ENCODE measurements around the gene VGF.

Gene VGF

DNA sequence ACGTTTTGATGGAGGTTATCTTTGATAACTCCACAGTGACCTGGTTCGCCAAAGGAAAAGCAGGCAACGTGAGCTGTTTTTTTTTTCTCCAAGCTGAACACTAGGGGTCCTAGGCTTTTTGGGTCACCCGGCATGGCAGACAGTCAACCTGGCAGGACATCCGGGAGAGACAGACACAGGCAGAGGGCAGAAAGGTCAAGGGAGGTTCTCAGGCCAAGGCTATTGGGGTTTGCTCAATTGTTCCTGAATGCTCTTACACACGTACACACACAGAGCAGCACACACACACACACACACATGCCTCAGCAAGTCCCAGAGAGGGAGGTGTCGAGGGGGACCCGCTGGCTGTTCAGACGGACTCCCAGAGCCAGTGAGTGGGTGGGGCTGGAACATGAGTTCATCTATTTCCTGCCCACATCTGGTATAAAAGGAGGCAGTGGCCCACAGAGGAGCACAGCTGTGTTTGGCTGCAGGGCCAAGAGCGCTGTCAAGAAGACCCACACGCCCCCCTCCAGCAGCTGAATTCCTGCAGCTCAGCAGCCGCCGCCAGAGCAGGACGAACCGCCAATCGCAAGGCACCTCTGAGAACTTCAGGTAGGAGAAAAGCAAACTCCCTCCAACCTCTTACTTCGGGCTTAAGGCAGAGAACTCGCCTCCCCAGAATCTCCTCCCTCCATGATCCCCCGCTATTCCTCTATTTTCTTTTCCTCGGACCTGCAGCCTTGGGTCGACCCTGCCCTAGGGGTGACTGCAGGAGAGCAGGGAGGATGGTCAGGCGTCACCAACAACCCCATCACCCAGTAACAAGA lies 38.5 kb downstream of the VGF start, which contains the start of gene SERPINE1:
Gene SERPINE1, plus strand, starts transcription at position 454 of the 809 bp plus-strand sequence. CDS start 1,290 bp downstream, outside the sequence.
- Histone ChIP-seq H2AFZ (ENCODE audit: low read depth, low read length) (no peak within 1 kb of the TSS), H3K4me2 (ENCODE audit: low read length) (no peak within 1 kb of the TSS)

GRCh38 chr7:101125989-101126650 lies 39.2 kb downstream of the VGF start:
- Histone ChIP-seq H3K27ac (ENCODE audit: low read length) (no peak overlapping the region), H3K4me1 (ENCODE audit: low read length) (peaks cover 7% of the 10 kb centered on the region; the same call in 1 of the 2 replicates), H2AFZ (ENCODE audit: low read depth, low read length) (no peak overlapping the region), H4K20me1 (ENCODE audit: insufficient read depth, low read length) (no peaks in the 10 kb centered on the region), H3K9me3 (ENCODE audit: insufficient read depth, low read length) (no peaks in the 10 kb centered on the region), H3K4me2 (ENCODE audit: low read length) (no peak overlapping the region), H3K27me3 (ENCODE audit: low read depth, low read length) (peaks cover 8% of the 10 kb centered on the region; the same call in 1 of the 2 replicates), H3K9ac (ENCODE audit: low read length) (no peak overlapping the region), H3K36me3 (replicated peaks; ENCODE audit: low read depth, low read length) (no peaks in the 10 kb centered on the region), H3K79me2 (ENCODE audit: low read length) (no peaks in the 10 kb centered on the region), H3K4me3 (ENCODE audit: low read length) (no peak overlapping the region)
- TF ChIP-seq, protein P1, sequence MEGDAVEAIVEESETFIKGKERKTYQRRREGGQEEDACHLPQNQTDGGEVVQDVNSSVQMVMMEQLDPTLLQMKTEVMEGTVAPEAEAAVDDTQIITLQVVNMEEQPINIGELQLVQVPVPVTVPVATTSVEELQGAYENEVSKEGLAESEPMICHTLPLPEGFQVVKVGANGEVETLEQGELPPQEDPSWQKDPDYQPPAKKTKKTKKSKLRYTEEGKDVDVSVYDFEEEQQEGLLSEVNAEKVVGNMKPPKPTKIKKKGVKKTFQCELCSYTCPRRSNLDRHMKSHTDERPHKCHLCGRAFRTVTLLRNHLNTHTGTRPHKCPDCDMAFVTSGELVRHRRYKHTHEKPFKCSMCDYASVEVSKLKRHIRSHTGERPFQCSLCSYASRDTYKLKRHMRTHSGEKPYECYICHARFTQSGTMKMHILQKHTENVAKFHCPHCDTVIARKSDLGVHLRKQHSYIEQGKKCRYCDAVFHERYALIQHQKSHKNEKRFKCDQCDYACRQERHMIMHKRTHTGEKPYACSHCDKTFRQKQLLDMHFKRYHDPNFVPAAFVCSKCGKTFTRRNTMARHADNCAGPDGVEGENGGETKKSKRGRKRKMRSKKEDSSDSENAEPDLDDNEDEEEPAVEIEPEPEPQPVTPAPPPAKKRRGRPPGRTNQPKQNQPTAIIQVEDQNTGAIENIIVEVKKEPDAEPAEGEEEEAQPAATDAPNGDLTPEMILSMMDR (IDR thresholded peaks at IDR 0.05; ENCODE audit: low read depth, low read length): no peak
- no peak for TF ChIP-seq EZH2phosphoT487 (IDR thresholded peaks at IDR 0.05; ENCODE audit: low read depth)

More for the DNA sequence above, 38.5 kb downstream of the VGF start, which contains the start of gene SERPINE1:
- Histone ChIP-seq H3K4me1 (ENCODE audit: low read length) (peaks cover 7% of the 10 kb centered on the region; the same call in 1 of the 2 replicates), H4K20me1 (ENCODE audit: insufficient read depth, low read length) (no peaks in the 10 kb centered on the region), H3K36me3 (replicated peaks; ENCODE audit: low read depth, low read length) (no peaks in the 10 kb centered on the region), H3K9ac (ENCODE audit: low read length) (no peak within 1 kb of the TSS), H3K27ac (ENCODE audit: low read length) (no peak within 1 kb of the TSS), H3K9me3 (ENCODE audit: insufficient read depth, low read length) (no peaks in the 10 kb centered on the region), H3K79me2 (ENCODE audit: low read length) (no peaks in the 10 kb centered on the region), H3K27me3 (ENCODE audit: low read depth, low read length) (peaks cover 8% of the 10 kb centered on the region; the same call in 1 of the 2 replicates), H3K4me3 (ENCODE audit: low read length) (no peak within 1 kb of the TSS)
- no peak for TF ChIP-seq EZH2phosphoT487 (IDR thresholded peaks at IDR 0.05; ENCODE audit: low read depth)
- TF ChIP-seq, protein P1 (IDR thresholded peaks at IDR 0.05; ENCODE audit: low read depth, low read length): no peak

DNA sequence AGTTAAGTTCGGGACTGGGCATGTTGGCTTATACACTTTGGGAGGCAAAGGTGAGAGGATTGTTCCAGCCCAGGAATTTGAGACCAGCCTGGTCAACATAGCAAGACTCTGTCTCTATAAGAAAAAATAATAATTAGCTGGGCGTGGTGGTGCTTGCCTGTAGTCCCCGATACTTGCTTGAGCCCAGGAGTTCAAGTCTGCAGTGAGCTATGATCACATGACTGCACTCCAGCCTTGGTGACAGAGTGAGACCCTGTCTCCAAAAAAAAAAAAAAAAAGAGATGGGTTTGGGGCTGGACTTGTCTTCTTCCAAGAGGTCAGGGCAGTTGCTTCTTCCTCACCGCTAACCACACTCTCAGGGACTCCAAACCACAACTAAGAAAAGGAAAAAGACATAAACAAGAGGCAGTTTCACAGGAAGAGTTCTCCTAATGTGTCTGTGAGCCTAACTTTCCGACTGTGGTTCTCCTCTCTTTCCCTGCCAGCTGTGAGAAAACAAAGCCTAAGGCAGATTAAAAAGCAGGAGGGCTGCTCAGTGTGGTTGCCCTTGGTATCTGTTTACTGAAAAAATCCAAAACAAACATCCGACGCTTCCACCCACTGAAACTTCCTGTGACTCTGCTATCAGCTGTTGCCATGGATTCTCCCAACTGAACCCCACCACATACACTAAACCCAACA lies 40.9 kb downstream of the VGF start:
- Histone ChIP-seq H4K20me1 (ENCODE audit: insufficient read depth, low read length) (no peaks in the 10 kb centered on the region), H3K4me2 (ENCODE audit: low read length) (no peak overlapping the region), H3K4me3 (ENCODE audit: low read length) (no peak overlapping the region), H3K36me3 (replicated peaks; ENCODE audit: low read depth, low read length) (no peaks in the 10 kb centered on the region), H3K79me2 (ENCODE audit: low read length) (no peaks in the 10 kb centered on the region), H3K4me1 (ENCODE audit: low read length) (peaks cover 7% of the 10 kb centered on the region; the same call in 1 of the 2 replicates), H3K27me3 (ENCODE audit: low read depth, low read length) (peaks cover 8% of the 10 kb centered on the region; the same call in 1 of the 2 replicates), H3K9me3 (ENCODE audit: insufficient read depth, low read length) (no peaks in the 10 kb centered on the region), H2AFZ (ENCODE audit: low read depth, low read length) (no peak overlapping the region), H3K9ac (ENCODE audit: low read length) (no peak overlapping the region), H3K27ac (ENCODE audit: low read length) (no peak overlapping the region)
- no peak for TF ChIP-seq EZH2phosphoT487 (IDR thresholded peaks at IDR 0.05; ENCODE audit: low read depth)
- TF ChIP-seq, protein P1 (IDR thresholded peaks at IDR 0.05; ENCODE audit: low read depth, low read length): no peak
